ENCODE data around the gene RINT1. TPM values are rescaled to one million over a fixed set of nuclear protein-coding genes. Genes with fewer than 3 reads are reported as not detected.

RINT1 gene
- polyA plus RNA-seq, 1 donor (not counting 4 experiments of a cell fraction or from before 2014, with no cell fraction given), result 23.6 TPM

DNA sequence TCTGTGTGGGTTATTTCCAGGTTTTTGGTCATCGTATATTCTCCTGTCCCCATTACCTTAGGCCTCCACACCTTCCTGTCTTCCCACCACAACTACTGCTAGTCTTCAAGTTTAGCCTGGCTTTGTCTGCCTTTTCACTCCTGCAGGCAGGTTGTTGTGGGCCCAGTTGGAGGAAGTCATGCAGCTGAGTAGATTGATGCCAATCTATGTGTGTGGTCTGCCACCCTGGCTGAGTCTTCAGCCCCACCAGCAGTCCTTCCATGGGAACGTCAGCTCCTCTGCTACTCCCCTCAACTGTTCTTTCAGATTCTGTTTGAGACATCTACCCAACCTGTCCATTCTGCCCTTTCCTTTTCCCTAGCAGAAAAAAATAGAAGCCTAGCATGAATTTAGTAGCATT lies 6.3 kb downstream of the RINT1 start:
- Histone ChIP-seq H3K9me3 (ENCODE audit: control insufficient read depth, low read depth, low read length) (no peaks in the 10 kb centered on the region), H3K4me3 (ENCODE audit: control insufficient read depth in 2 of 3, extremely low read depth in 1 of 3, insufficient read depth in 2 of 3, low read depth in 1 of 3, low read length in 3 of 3) (no peak overlapping the region), H4K20me1 (ENCODE audit: control insufficient read depth, extremely low read depth, insufficient read depth, low read length) (no peaks in the 10 kb centered on the region), H3K4me2 (ENCODE audit: control insufficient read depth, extremely low read depth, insufficient read depth, low read depth, low read length) (no peak overlapping the region), H2AFZ (ENCODE audit: control insufficient read depth, low read length) (no peak overlapping the region), H3K79me2 (ENCODE audit: control insufficient read depth, insufficient read depth, low read length) (peaks cover 14% of the 10 kb centered on the region), H3K9me1 (ENCODE audit: control insufficient read depth, extremely low read depth, insufficient read depth, low read length) (no peaks in the 10 kb centered on the region), H3K27ac (ENCODE audit: control insufficient read depth, insufficient read depth, low read length) (no peak overlapping the region), H3K9ac (ENCODE audit: control insufficient read depth, extremely low read depth, insufficient read depth, low read length) (no peak overlapping the region), H3K4me1 (ENCODE audit: control insufficient read depth, extremely low read depth, insufficient read depth, low read length) (no peaks in the 10 kb centered on the region), H3K36me3 (ENCODE audit: control insufficient read depth in 2 of 2, extremely low read depth in 1 of 2, insufficient read depth in 2 of 2, low read length in 2 of 2) (peaks cover 12 to 21% of the 10 kb centered on the region in 2 experiments), H3K27me3 (ENCODE audit: control insufficient read depth, extremely low read depth, insufficient read depth, low read length) (no peaks in the 10 kb centered on the region)
- TF ChIP-seq, protein P1, sequence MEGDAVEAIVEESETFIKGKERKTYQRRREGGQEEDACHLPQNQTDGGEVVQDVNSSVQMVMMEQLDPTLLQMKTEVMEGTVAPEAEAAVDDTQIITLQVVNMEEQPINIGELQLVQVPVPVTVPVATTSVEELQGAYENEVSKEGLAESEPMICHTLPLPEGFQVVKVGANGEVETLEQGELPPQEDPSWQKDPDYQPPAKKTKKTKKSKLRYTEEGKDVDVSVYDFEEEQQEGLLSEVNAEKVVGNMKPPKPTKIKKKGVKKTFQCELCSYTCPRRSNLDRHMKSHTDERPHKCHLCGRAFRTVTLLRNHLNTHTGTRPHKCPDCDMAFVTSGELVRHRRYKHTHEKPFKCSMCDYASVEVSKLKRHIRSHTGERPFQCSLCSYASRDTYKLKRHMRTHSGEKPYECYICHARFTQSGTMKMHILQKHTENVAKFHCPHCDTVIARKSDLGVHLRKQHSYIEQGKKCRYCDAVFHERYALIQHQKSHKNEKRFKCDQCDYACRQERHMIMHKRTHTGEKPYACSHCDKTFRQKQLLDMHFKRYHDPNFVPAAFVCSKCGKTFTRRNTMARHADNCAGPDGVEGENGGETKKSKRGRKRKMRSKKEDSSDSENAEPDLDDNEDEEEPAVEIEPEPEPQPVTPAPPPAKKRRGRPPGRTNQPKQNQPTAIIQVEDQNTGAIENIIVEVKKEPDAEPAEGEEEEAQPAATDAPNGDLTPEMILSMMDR (optimal IDR thresholded peaks at IDR 0.05 in 1 of 3, IDR thresholded peaks at IDR 0.05 in 1 of 3, conservative IDR thresholded peaks at IDR 0.05 in 1 of 3; ENCODE audit: extremely low read depth in 1 of 3, insufficient read depth in 2 of 3, low read length in 3 of 3), result no peak
- no peak for TF ChIP-seq EZH2 (IDR thresholded peaks at IDR 0.05; ENCODE audit: low read length)
- FAIRE-seq (no peak), DNase-seq (ENCODE audit: low read depth, low spot score) (no peak)
- dilution Hi-C loops (cut with MboI; ENCODE audit: extremely low pct_ligation_motif_present, low sequenced_read_pairs), result no loop called here

DNA sequence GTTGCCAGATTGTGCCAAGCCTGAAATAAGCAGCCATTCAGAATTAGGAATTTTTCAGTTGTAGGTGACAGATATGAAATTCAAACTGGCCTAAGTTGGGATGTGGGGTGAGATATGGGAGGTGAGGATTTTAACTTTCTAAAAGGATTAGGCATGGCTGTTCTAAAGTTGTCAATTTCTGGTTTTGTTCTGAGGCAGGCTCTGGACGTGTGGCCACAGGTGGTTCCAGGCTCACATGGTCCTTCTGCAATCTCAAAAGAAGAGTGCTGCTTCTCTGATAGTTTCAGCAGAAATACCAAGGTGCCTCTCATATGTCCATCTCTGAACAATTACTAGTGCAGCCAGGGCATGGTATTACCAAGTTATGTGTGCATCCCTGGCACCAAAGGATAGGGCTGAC lies 27.9 kb downstream of the RINT1 start:
- no peaks in the 10 kb centered on the region for H3K9me3 ChIP-seq (ENCODE audit: control insufficient read depth, low read depth, low read length)
- H3K4me1 ChIP-seq (ENCODE audit: control insufficient read depth, extremely low read depth, insufficient read depth, low read length), result no peaks in the 10 kb centered on the region
- peaks cover 11 to 13% of the 10 kb centered on the region in 2 experiments for H3K36me3 ChIP-seq (ENCODE audit: control insufficient read depth in 2 of 2, extremely low read depth in 1 of 2, insufficient read depth in 2 of 2, low read length in 2 of 2)
- FAIRE-seq, result no peak
- TF ChIP-seq, protein P1 (optimal IDR thresholded peaks at IDR 0.05 in 1 of 3, IDR thresholded peaks at IDR 0.05 in 1 of 3, conservative IDR thresholded peaks at IDR 0.05 in 1 of 3; ENCODE audit: extremely low read depth in 1 of 3, insufficient read depth in 2 of 3, low read length in 3 of 3), result no peak
- TF ChIP-seq EZH2 (IDR thresholded peaks at IDR 0.05; ENCODE audit: low read length), result no peak
- H3K27ac ChIP-seq (ENCODE audit: control insufficient read depth, insufficient read depth, low read length), result no peak overlapping the region
- no peaks in the 10 kb centered on the region for H4K20me1 ChIP-seq (ENCODE audit: control insufficient read depth, extremely low read depth, insufficient read depth, low read length)
- no peak overlapping the region for H3K4me2 ChIP-seq (ENCODE audit: control insufficient read depth, extremely low read depth, insufficient read depth, low read depth, low read length)
- no peak overlapping the region for H3K4me3 ChIP-seq (ENCODE audit: control insufficient read depth in 2 of 3, extremely low read depth in 1 of 3, insufficient read depth in 2 of 3, low read depth in 1 of 3, low read length in 3 of 3)
- dilution Hi-C loops (cut with MboI; ENCODE audit: extremely low pct_ligation_motif_present, low sequenced_read_pairs), result no loop called here
- no peaks in the 10 kb centered on the region for H3K79me2 ChIP-seq (ENCODE audit: control insufficient read depth, insufficient read depth, low read length)
- no peaks in the 10 kb centered on the region for H3K9me1 ChIP-seq (ENCODE audit: control insufficient read depth, extremely low read depth, insufficient read depth, low read length)
- DNase-seq (ENCODE audit: low read depth, low spot score), result no peak
- H3K27me3 ChIP-seq (ENCODE audit: control insufficient read depth, extremely low read depth, insufficient read depth, low read length), result no peaks in the 10 kb centered on the region
- no peak overlapping the region for H2AFZ ChIP-seq (ENCODE audit: control insufficient read depth, low read length)
- H3K9ac ChIP-seq (ENCODE audit: control insufficient read depth, extremely low read depth, insufficient read depth, low read length), result no peak overlapping the region

All from keratinocyte (primary cell).